Hypothalamus (tissue), 51 donors: ENCODE measurements around the gene FBXL16.

Experiments
- DNase-seq, 51 donors: peaks; one replicate each; lab custom pipeline; 2025; lab: John Stamatoyannopoulos, UW

The FBXL16 gene

GRCh38 chr16:724188-725040, 18.8 kb upstream of the FBXL16 start:
- no peak for DNase-seq

- no peak for DNase-seq
Measured at GRCh38 chr16:723695-724094, 18.1 kb upstream of the FBXL16 start.

- peak in 1 of 51 donors; percentile 41 for DNase-seq
Measured at GRCh38 chr16:722835-723633, 17.4 kb upstream of the FBXL16 start.

GRCh38 chr16:721765-722540, 16.4 kb upstream of the FBXL16 start:
- no peak for DNase-seq

GRCh38 chr16:720990-721764, 15.6 kb upstream of the FBXL16 start, which contains the start of gene ANTKMT:
Gene ANTKMT, plus strand, starts transcription at chr16:721146. Its CDS starts 129 bp downstream, at chr16:721275.
- peak in 48 of 51 donors; percentile 36 to 85 (median 74) for DNase-seq

GRCh38 chr16:720447-720989, 14.9 kb upstream of the FBXL16 start:
- peak in 47 of 51 donors; percentile 23 to 83 (median 64) for DNase-seq

- DNase-seq, result peak in 5 of 51 donors; percentile 23 to 67 (median 48)
Measured at GRCh38 chr16:719815-720446, 14.3 kb upstream of the FBXL16 start.

- DNase-seq, result no peak
Measured at GRCh38 chr16:718922-719321, 13.3 kb upstream of the FBXL16 start.

- DNase-seq, result no peak
Measured at GRCh38 chr16:718389-718788, 12.8 kb upstream of the FBXL16 start.

- DNase-seq, result peak in 14 of 51 donors; percentile 13 to 49 (median 27)
Measured at GRCh38 chr16:717450-718245, 12.0 kb upstream of the FBXL16 start.

GRCh38 chr16:716768-717325, 11.2 kb upstream of the FBXL16 start:
- DNase-seq, result no peak

- DNase-seq, result peak; percentile 35 to 96 (median 85)
Measured at GRCh38 chr16:716200-716568, 10.6 kb upstream of the FBXL16 start.

- peak in 10 of 51 donors; percentile 32 to 68 (median 54) for DNase-seq
Measured at GRCh38 chr16:715477-716199, 10.0 kb upstream of the FBXL16 start.

GRCh38 chr16:714558-715476, 9.2 kb upstream of the FBXL16 start, which contains the start of gene METRN:
Gene METRN, plus strand, starts transcription at chr16:715118. Its CDS starts 172 bp downstream, at chr16:715290.
- DNase-seq, result peak in 50 of 51 donors; percentile 41 to 96 (median 85)

GRCh38 chr16:714079-714478, 8.5 kb upstream of the FBXL16 start:
- DNase-seq, result no peak

GRCh38 chr16:712740-713250, 7.2 kb upstream of the FBXL16 start:
- DNase-seq, result peak in 3 of 51 donors; percentile 8 to 33 (median 29)
